Mammary epithelial cell (primary cell): ENCODE results near the gene GSC2.

Source experiments
- CTCF ChIP-seq, 2 donors: IDR thresholded peaks in 1 of 2; conservative IDR thresholded peaks in 1 of 2; 2 replicates each; pipeline ENCODE4 v1.5.1; 2011 to 2012; ENCODE audit warnings: inconsistent platforms in 2 of 2, low read length in 2 of 2, mild to moderate bottlenecking in 2 of 2, control low read depth in 1 of 2, low read depth in 1 of 2; ENCODE audit not compliant: insufficient read depth in 1 of 2; ENCODE audit errors: extremely low read depth in 1 of 2
- EZH2 ChIP-seq: IDR thresholded peaks from 2 replicates; pipeline ENCODE4 v1.6.1; 2012; ENCODE audit warnings: low read length, inconsistent platforms, borderline replicate concordance

- TF ChIP-seq CTCF (conservative IDR thresholded peaks at IDR 0.05 in 1 of 2, IDR thresholded peaks at IDR 0.05 in 1 of 2; ENCODE audit: extremely low read depth in 1 of 2, insufficient read depth in 1 of 2, low read depth in 1 of 2, low read length in 2 of 2): no peak
- TF ChIP-seq EZH2: no peak
These were observed 28.8 kb upstream of the GSC2 start, which contains the start of gene SLC25A1 for GRCh38 chr22:19178657-19179496.
